K562 (cell line): ENCODE data around the gene VWF. TPM values are rescaled to one million over a fixed set of nuclear protein-coding genes. Genes with fewer than 3 reads are reported as not detected.

Experiments used
- ATAC-seq: fragments of 200-7000 bp; cut with Tn5 transposase; 3 replicates; pipeline ENCODE4 v1.9.1; 2020; ENCODE audit warnings: moderate library complexity
- BruUV-seq: library from RNA; stranded (reverse); fragments of 400-500 nt; replicated peaks from 2 replicates; lab custom pipeline; 2021; lab: Mats Ljungman, UMichigan
- CTCF ChIA-PET: fragments of 300-600 bp; formaldehyde crosslinking; extraction: SDS; loops from one replicate; lab custom pipeline; 2021; ENCODE audit warnings: low intra/inter-chr PET ratio; lab: Yijun Ruan, JAX
- POLR2A ChIA-PET: fragments of 300-600, 350-650 bp; sonication (Branson Sonifier 250); formaldehyde crosslinking; extraction: SDS; loops from one replicate; lab custom pipeline; 2021; ENCODE audit warnings: antibody characterized with exemption, inconsistent platforms; lab: Yijun Ruan, JAX
- DNase-seq, 4 experiments: peaks; one replicate each; pipeline versions ENCODE4 v3.0.0 to v3.0.0-alpha.2; 2011 to 2018; ENCODE audit warnings: low spot score in 3 of 4, mixed read lengths in 3 of 4; ENCODE audit errors: extremely low read depth in 1 of 4
- FAIRE-seq: peaks from 2 replicates; lab custom pipeline; 2011; peaks lifted over from hg19 to GRCh38; lab: Jason Lieb, UNC
- H2AFZ ChIP-seq: 2 replicates; pipeline ENCODE4 v1.6.0; 2011; ENCODE audit warnings: low read depth, low read length, control low read depth, inconsistent platforms
- H3K27ac ChIP-seq: fragments of 200-600 bp; 3 replicates; pipeline ENCODE4 v1.8.0; 2011; ENCODE audit warnings: low read depth, mild to moderate bottlenecking, control low read depth, inconsistent platforms, low read length, moderate library complexity, mixed read lengths; ENCODE audit errors: extremely low read depth
- H3K27me3 ChIP-seq, 2 experiments: fragments of 300-600 bp in 1 of 2; 2 replicates in 1 of 2; 3 replicates in 1 of 2; pipeline versions ENCODE4 v1.6.0 to v1.8.0; 2011; ENCODE audit warnings: inconsistent platforms in 2 of 2, low read length in 2 of 2, mild to moderate bottlenecking in 1 of 2, mixed read lengths in 1 of 2, moderate library complexity in 1 of 2; ENCODE audit not compliant: control insufficient read depth in 2 of 2, insufficient read depth in 2 of 2
- H3K36me3 ChIP-seq: fragments of 300-600 bp; 3 replicates; pipeline ENCODE4 v1.8.0; 2011; ENCODE audit warnings: mild to moderate bottlenecking, low read length, inconsistent platforms; ENCODE audit not compliant: control insufficient read depth, insufficient read depth
- H3K4me1 ChIP-seq, 2 experiments: fragments of 200-600 bp in 1 of 2; replicated peaks in 1 of 2; 2 replicates in 1 of 2; 3 replicates in 1 of 2; pipeline versions ENCODE4 v1.5.1 to v1.8.0; 2011; ENCODE audit warnings: inconsistent platforms in 2 of 2, low read length in 2 of 2, mild to moderate bottlenecking in 1 of 2, mixed read lengths in 1 of 2, moderate library complexity in 1 of 2; ENCODE audit not compliant: control insufficient read depth in 2 of 2, insufficient read depth in 2 of 2
- H3K4me2 ChIP-seq: 2 replicates; pipeline ENCODE4 v1.6.1; 2011; ENCODE audit warnings: low read length, control low read depth, inconsistent platforms, mixed read lengths; ENCODE audit not compliant: insufficient read depth
- H3K4me3 ChIP-seq: fragments of 200-600 bp; sonication (generic), shearing (Covaris generic); 2 replicates; pipeline ENCODE4 v1.5.1; 2016; ENCODE audit warnings: control low read depth, inconsistent platforms
- H3K79me2 ChIP-seq: fragments of 200-600 bp; 3 replicates; pipeline ENCODE4 v1.8.0; 2011; ENCODE audit warnings: low read length, inconsistent platforms; ENCODE audit not compliant: control insufficient read depth, insufficient read depth
- H3K9ac ChIP-seq, 2 experiments: 2 replicates each; pipeline versions ENCODE4 v1.6.0 to v1.6.1; 2011; ENCODE audit warnings: low read depth in 2 of 2, low read length in 2 of 2, control low read depth in 1 of 2, inconsistent platforms in 1 of 2, mild to moderate bottlenecking in 1 of 2, mixed read lengths in 1 of 2; ENCODE audit not compliant: insufficient read depth in 1 of 2
- H3K9me1 ChIP-seq: one replicate; pipeline ENCODE4 v1.6.0; 2011; ENCODE audit warnings: inconsistent platforms, mild to moderate bottlenecking, low read length, moderate library complexity; ENCODE audit not compliant: control insufficient read depth, insufficient read depth
- H3K9me3 ChIP-seq: replicated peaks from 2 replicates; pipeline ENCODE4 v1.5.1; 2011; ENCODE audit warnings: low read depth, low read length, inconsistent platforms; ENCODE audit not compliant: control insufficient read depth, insufficient read depth
- H4K20me1 ChIP-seq: replicated peaks from 2 replicates; pipeline ENCODE4 v1.6.1; 2011; ENCODE audit warnings: low read length, inconsistent platforms, mixed read lengths; ENCODE audit not compliant: control insufficient read depth, insufficient read depth
- CTCFL ChIP-seq: IDR thresholded peaks from 2 replicates; pipeline ENCODE4 v1.6.1; 2011; ENCODE audit warnings: borderline replicate concordance, low read depth, mild to moderate bottlenecking, moderate library complexity, low read length; ENCODE audit not compliant: insufficient read depth, poor library complexity, severe bottlenecking
- EP400 ChIP-seq: fragments of 450-650 bp; IDR thresholded peaks from 2 replicates; pipeline ENCODE4 v1.6.1; 2017; ENCODE audit warnings: antibody characterized with exemption, mild to moderate bottlenecking, moderate library complexity
- FOSL1 ChIP-seq: fragments of 200-800 bp; sonication (Bioruptor generic); conservative IDR thresholded peaks from 2 replicates; pipeline ENCODE4 v1.6.1; 2016; ENCODE audit warnings: missing genetic modification characterization, missing compliant biosample characterization
- FOXK2 ChIP-seq, 2 experiments: fragments of 450-650 bp; IDR thresholded peaks in 1 of 2; conservative IDR thresholded peaks in 1 of 2; 2 replicates each; pipeline ENCODE4 v1.6.1; 2016; ENCODE audit warnings: low read depth in 2 of 2, mild to moderate bottlenecking in 1 of 2
- SIX5 ChIP-seq, 2 experiments: IDR thresholded peaks; 2 replicates each; pipeline ENCODE4 v1.6.1; 2011; ENCODE audit warnings: low read length in 2 of 2, borderline replicate concordance in 1 of 2, low read depth in 1 of 2, mild to moderate bottlenecking in 1 of 2, moderate library complexity in 1 of 2; ENCODE audit not compliant: insufficient read depth in 1 of 2
- ZNF140 ChIP-seq: fragments of 250-450 bp; sonication (Bioruptor Pico); IDR thresholded peaks from 2 replicates; pipeline ENCODE4 v1.8.0; 2021; ENCODE audit warnings: moderate library complexity, mild to moderate bottlenecking, inconsistent platforms
- WGBS: fragments of 100-300 bp; shearing (Covaris generic); methylation state at CpG from one replicate; pipeline ENCODE4 v1.1.6; 2016; ENCODE audit warnings: low coverage, mixed read lengths; ENCODE audit not compliant: insufficient coverage; ENCODE audit errors: missing lambda C conversion rate; 5-methylcytosine and 5-hydroxymethylcytosine counted together
- in situ Hi-C: fragments of 300-500 bp; cut with MboI; formaldehyde crosslinking; loops from 4 replicates; pipeline ENCODE4 v1.15.0; 2018; ENCODE audit warnings: inconsistent platforms, mixed read lengths
- intact Hi-C: fragments of 100-400 bp; cut with micrococcal nuclease; formaldehyde crosslinking; loops from 2 replicates; pipeline ENCODE4 v1.14.2; 2022
- polyA plus RNA-seq, 8 experiments: library from polyadenylated mRNA; depleted of rRNA in 4 of 8; stranded (reverse) in 5 of 8; unstranded in 3 of 8; fragments of >200 nt; fragmentation: Nextera tagmentation in 2 of 8; fragmentation: Illumina TruSeq in 1 of 8; extraction: Ambion mirVana in 2 of 8; extraction: Trizol in 1 of 8; gene quantifications; 2 replicates each; pipeline versions ENCODE4 v1.2.1 to v1.2.3, GENCODE V29; 2011 to 2014; ENCODE audit warnings: inconsistent platforms in 1 of 8, missing spikeins in 1 of 8
- total RNA-seq, 7 experiments: library from RNA; depleted of rRNA in 6 of 7; stranded (reverse); fragments of >200 nt in 6 of 7; fragmentation: Illumina TruSeq in 2 of 7; extraction: Trizol in 2 of 7; gene quantifications; 2 replicates each; pipeline versions ENCODE4 v1.2.1 to v1.2.3, GENCODE V29; 2011 to 2021; ENCODE audit warnings: low replicate concordance in 1 of 7
- TF ChIP-seq, protein P1 (sequence below): sonication (generic); formaldehyde crosslinking; IDR thresholded peaks from 2 replicates; pipeline ENCODE4 v1.8.0; 2023; ENCODE audit warnings: mild to moderate bottlenecking, missing genetic modification reagents

Gene VWF
- total and polyA plus RNA-seq, 9 of the 15 experiments (the other 6 are each of a cell fraction or from before 2014, with no cell fraction given): 0.53 TPM; not detected in 8

GRCh38 chr12:6093764-6094163 lies 30.7 kb downstream of the VWF start (continued):
- TF ChIP-seq SIX5 (IDR thresholded peaks at IDR 0.05; ENCODE audit: borderline replicate concordance in 1 of 2, insufficient read depth in 1 of 2, low read depth in 1 of 2, low read length in 2 of 2) (no peak), ZNF140 (CRISPR knock-in tag) (no peak), EP400 (no peak)
- TF ChIP-seq, protein P1, sequence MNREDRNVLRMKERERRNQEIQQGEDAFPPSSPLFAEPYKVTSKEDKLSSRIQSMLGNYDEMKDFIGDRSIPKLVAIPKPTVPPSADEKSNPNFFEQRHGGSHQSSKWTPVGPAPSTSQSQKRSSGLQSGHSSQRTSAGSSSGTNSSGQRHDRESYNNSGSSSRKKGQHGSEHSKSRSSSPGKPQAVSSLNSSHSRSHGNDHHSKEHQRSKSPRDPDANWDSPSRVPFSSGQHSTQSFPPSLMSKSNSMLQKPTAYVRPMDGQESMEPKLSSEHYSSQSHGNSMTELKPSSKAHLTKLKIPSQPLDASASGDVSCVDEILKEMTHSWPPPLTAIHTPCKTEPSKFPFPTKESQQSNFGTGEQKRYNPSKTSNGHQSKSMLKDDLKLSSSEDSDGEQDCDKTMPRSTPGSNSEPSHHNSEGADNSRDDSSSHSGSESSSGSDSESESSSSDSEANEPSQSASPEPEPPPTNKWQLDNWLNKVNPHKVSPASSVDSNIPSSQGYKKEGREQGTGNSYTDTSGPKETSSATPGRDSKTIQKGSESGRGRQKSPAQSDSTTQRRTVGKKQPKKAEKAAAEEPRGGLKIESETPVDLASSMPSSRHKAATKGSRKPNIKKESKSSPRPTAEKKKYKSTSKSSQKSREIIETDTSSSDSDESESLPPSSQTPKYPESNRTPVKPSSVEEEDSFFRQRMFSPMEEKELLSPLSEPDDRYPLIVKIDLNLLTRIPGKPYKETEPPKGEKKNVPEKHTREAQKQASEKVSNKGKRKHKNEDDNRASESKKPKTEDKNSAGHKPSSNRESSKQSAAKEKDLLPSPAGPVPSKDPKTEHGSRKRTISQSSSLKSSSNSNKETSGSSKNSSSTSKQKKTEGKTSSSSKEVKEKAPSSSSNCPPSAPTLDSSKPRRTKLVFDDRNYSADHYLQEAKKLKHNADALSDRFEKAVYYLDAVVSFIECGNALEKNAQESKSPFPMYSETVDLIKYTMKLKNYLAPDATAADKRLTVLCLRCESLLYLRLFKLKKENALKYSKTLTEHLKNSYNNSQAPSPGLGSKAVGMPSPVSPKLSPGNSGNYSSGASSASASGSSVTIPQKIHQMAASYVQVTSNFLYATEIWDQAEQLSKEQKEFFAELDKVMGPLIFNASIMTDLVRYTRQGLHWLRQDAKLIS (CRISPR knock-in tag): no peak

DNA sequence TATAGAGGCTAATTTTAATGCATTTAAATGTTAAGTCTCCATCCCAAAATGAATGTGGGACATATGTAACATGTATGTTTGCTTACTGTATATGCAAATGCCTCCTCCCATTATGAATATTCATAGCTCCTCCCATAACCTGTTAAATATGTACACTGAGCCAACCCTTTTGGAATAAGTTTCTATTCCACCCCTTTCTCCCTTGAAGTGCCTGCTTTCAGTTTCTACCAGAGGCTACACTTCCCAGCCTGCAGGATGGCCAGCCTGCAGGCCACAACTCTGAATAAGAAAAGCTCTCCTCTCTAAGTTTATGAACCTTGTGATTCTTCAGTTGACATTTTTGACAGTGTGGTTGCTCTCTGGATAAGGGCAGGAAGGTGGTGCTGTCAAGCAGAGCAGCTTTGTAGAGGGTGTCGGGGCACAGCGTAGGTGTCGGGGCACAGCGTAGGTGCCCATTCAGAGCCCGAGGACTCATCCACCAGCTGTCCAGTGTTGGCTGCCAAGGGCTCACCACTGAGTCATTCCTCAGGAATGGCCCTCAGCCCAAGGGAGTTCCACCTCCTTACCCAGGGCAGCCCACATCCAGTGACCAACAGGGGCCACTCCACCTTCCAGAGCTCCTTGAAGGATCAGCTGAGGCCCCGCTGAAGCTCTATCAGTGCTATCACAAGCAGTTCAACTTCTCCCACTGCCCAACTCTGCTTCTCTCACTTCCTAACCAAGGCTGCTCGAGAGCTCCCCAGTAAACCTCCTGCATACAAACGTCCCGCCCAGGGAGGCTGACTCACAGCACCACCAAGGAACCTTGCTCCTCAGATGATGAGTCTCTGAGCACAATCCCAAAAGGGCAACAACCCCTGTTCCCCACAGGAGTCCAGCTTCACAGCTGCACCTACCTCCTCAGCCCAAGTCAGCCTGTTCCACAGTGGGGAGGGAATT lies 31.4 kb downstream of the VWF start:
- no peak overlapping the region for H2AFZ ChIP-seq
- H4K20me1 ChIP-seq: no peaks in the 10 kb centered on the region
- H3K9me1 ChIP-seq: no peaks in the 10 kb centered on the region
- intact Hi-C loops (no loop called here), in situ Hi-C loops (no loop called here)
- peaks cover 7 to 38% of the 10 kb centered on the region in 2 experiments; a peak in 4 of 5 replicates for H3K27me3 ChIP-seq
- H3K9me3 ChIP-seq: no peaks in the 10 kb centered on the region
- POLR2A ChIA-PET: no interaction called here
- CTCF ChIA-PET: no interaction called here
- FAIRE-seq (no peak), DNase-seq (no peak), ATAC-seq (no peak)
- no peaks in the 10 kb centered on the region for H3K79me2 ChIP-seq
- no peak overlapping the region for H3K4me2 ChIP-seq
- 0 out of 2 replicates have a peak, but pooled peaks have one; percentile 38 for TF ChIP-seq FOSL1 (tag)
- no peak for TF ChIP-seq CTCFL
- TF ChIP-seq FOXK2 (conservative IDR thresholded peaks at IDR 0.05 in 1 of 2, IDR thresholded peaks at IDR 0.05 in 1 of 2; ENCODE audit: low read depth in 2 of 2): no peak
- no peaks in the 10 kb centered on the region for H3K36me3 ChIP-seq
- no TSS peak for BruUV-seq
- no peak overlapping the region for H3K9ac ChIP-seq
- WGBS: 2% methylated on average over 4 of the region's 9 CpGs
- no peaks in the 10 kb centered on the region for H3K4me1 ChIP-seq
- H3K4me3 ChIP-seq: no peak overlapping the region
- H3K27ac ChIP-seq: no peak overlapping the region
